HepG2 (cell line): ENCODE data around the gene HLF. TPM values are rescaled to one million over a fixed set of nuclear protein-coding genes. Genes with fewer than 3 reads are reported as not detected.

Experiments used
- ATAC-seq: fragments of 200-7000 bp; cut with Tn5 transposase; 3 replicates; pipeline ENCODE4 v1.9.1; 2020; ENCODE audit warnings: mild to moderate bottlenecking, moderate library complexity
- BruUV-seq: library from RNA; stranded (reverse); fragments of 400-500 nt; replicated peaks from 2 replicates; lab custom pipeline; 2021; lab: Mats Ljungman, UMichigan
- CTCF ChIA-PET: fragments of 300-600 bp; formaldehyde crosslinking; extraction: SDS; loops from one replicate; lab custom pipeline; 2021; ENCODE audit warnings: low total read pairs, inconsistent platforms, low intra/inter-chr PET ratio; lab: Yijun Ruan, JAX
- POLR2A ChIA-PET: fragments of 350-600 bp; sonication (Branson Sonifier 250); formaldehyde crosslinking; loops from one replicate; lab custom pipeline; 2020; ENCODE audit warnings: antibody characterized with exemption, inconsistent platforms; lab: Yijun Ruan, JAX
- DNase-seq: peaks from one replicate; pipeline ENCODE4 v3.0.0-alpha.2; 2015; ENCODE audit warnings: low spot score
- FAIRE-seq: peaks from 3 replicates; lab custom pipeline; 2011; peaks lifted over from hg19 to GRCh38; lab: Jason Lieb, UNC
- H2AFZ ChIP-seq: one replicate; pipeline ENCODE4 v1.6.1; 2011; ENCODE audit warnings: low read length, inconsistent platforms
- H3K27ac ChIP-seq: fragments of 300-600 bp; 3 replicates; pipeline ENCODE4 v1.8.0; 2011; ENCODE audit warnings: mixed run types, mild to moderate bottlenecking, mixed read lengths, low read length, inconsistent platforms; ENCODE audit not compliant: insufficient read depth; ENCODE audit errors: extremely low read length
- H3K27me3 ChIP-seq, 2 experiments: fragments of 200-600 bp in 1 of 2; 2 replicates in 1 of 2; 3 replicates in 1 of 2; pipeline versions ENCODE4 v1.6.0 to v1.8.0; 2011; ENCODE audit warnings: low read length in 2 of 2, mild to moderate bottlenecking in 2 of 2, moderate library complexity in 2 of 2, inconsistent platforms in 1 of 2; ENCODE audit not compliant: insufficient read depth in 2 of 2, control insufficient read depth in 1 of 2
- H3K36me3 ChIP-seq, 2 experiments: fragments of 200-600 bp in 1 of 2; replicated peaks in 1 of 2; 2 replicates in 1 of 2; 3 replicates in 1 of 2; pipeline versions ENCODE4 v1.5.1 to v1.8.0; 2011; ENCODE audit warnings: low read length in 2 of 2, inconsistent platforms in 1 of 2; ENCODE audit not compliant: insufficient read depth in 2 of 2, control insufficient read depth in 1 of 2
- H3K4me1 ChIP-seq: 2 replicates; pipeline ENCODE4 v1.5.1; 2012; ENCODE audit warnings: low read length, inconsistent platforms; ENCODE audit not compliant: insufficient read depth
- H3K4me2 ChIP-seq: 2 replicates; pipeline ENCODE4 v1.6.0; 2011; ENCODE audit warnings: low read depth, low read length, inconsistent platforms
- H3K4me3 ChIP-seq, 3 experiments: fragments of 200-600 bp in 1 of 3; sonication (generic), shearing (Covaris generic) in 1 of 3; replicated peaks in 1 of 3; 2 replicates each; pipeline ENCODE4 v1.5.1; 2011 to 2016; ENCODE audit warnings: low read length in 3 of 3, inconsistent platforms in 2 of 3, low read depth in 2 of 3, mild to moderate bottlenecking in 2 of 3, control low read depth in 1 of 3, mixed read lengths in 1 of 3; ENCODE audit not compliant: insufficient read depth in 1 of 3
- H3K79me2 ChIP-seq: one replicate; pipeline ENCODE4 v1.6.1; 2011; ENCODE audit warnings: low read length, inconsistent platforms; ENCODE audit not compliant: insufficient read depth
- H3K9ac ChIP-seq: 2 replicates; pipeline ENCODE4 v1.6.0; 2011; ENCODE audit warnings: mild to moderate bottlenecking, low read depth, low read length, inconsistent platforms; ENCODE audit not compliant: insufficient read depth
- H3K9me3 ChIP-seq: 2 replicates; pipeline ENCODE4 v1.5.1; 2012; ENCODE audit warnings: mild to moderate bottlenecking, low read length
- H4K20me1 ChIP-seq: 2 replicates; pipeline ENCODE4 v1.6.0; 2011; ENCODE audit warnings: inconsistent platforms, mild to moderate bottlenecking, low read length, moderate library complexity; ENCODE audit not compliant: insufficient read depth
- ATF2 ChIP-seq: sonication (generic); formaldehyde crosslinking; IDR thresholded peaks from 2 replicates; pipeline ENCODE4 v1.4.0; 2020; ENCODE audit warnings: missing genetic modification reagents
- DRAP1 ChIP-seq: IDR thresholded peaks from 2 replicates; pipeline ENCODE4 v1.6.1; 2016; ENCODE audit warnings: missing genetic modification reagents, missing compliant biosample characterization
- ERF ChIP-seq: IDR thresholded peaks from 2 replicates; pipeline ENCODE4 v1.6.1; 2018; ENCODE audit warnings: missing biosample characterization, missing genetic modification reagents
- HOMEZ ChIP-seq: IDR thresholded peaks from 2 replicates; pipeline ENCODE4 v1.6.1; 2016; ENCODE audit warnings: low read depth
- MYPOP ChIP-seq: sonication (generic); formaldehyde crosslinking; IDR thresholded peaks from 2 replicates; pipeline ENCODE4 v1.8.1; 2023; ENCODE audit warnings: mild to moderate bottlenecking, moderate library complexity, missing genetic modification reagents
- SIX4 ChIP-seq: sonication (generic); formaldehyde crosslinking; IDR thresholded peaks from 2 replicates; pipeline ENCODE4 v1.4.0; 2020; ENCODE audit warnings: missing genetic modification reagents
- TAF1 ChIP-seq: sonication (generic); formaldehyde crosslinking; IDR thresholded peaks from 2 replicates; pipeline ENCODE4 v1.4.0; 2020; ENCODE audit warnings: missing genetic modification reagents
- TGIF2 ChIP-seq: IDR thresholded peaks from 2 replicates; pipeline ENCODE4 v1.6.1; 2016; ENCODE audit warnings: control low read depth, missing compliant biosample characterization
- ZBTB10 ChIP-seq: sonication (generic); formaldehyde crosslinking; IDR thresholded peaks from 2 replicates; pipeline ENCODE4 v1.4.0; 2020; ENCODE audit warnings: missing genetic modification reagents, borderline replicate concordance
- ZNF615 ChIP-seq: sonication (generic); formaldehyde crosslinking; IDR thresholded peaks from 2 replicates; pipeline ENCODE4 v1.5.0; 2020; ENCODE audit warnings: mild to moderate bottlenecking, missing genetic modification reagents, borderline replicate concordance
- ZNF644 ChIP-seq: IDR thresholded peaks from 2 replicates; pipeline ENCODE4 v1.6.1; 2016; ENCODE audit warnings: low read depth
- ZNF724P ChIP-seq: sonication (generic); formaldehyde crosslinking; IDR thresholded peaks from 2 replicates; pipeline ENCODE4 v1.8.0; 2022; ENCODE audit warnings: missing genetic modification reagents, borderline replicate concordance
- ZNF746 ChIP-seq: sonication (generic); formaldehyde crosslinking; IDR thresholded peaks from 2 replicates; pipeline ENCODE4 v1.8.0; 2022; ENCODE audit warnings: mild to moderate bottlenecking, missing genetic modification reagents
- ZNF749 ChIP-seq: sonication (generic); formaldehyde crosslinking; IDR thresholded peaks from 2 replicates; pipeline ENCODE4 v1.8.0; 2022; ENCODE audit warnings: mild to moderate bottlenecking, missing genetic modification reagents, moderate library complexity, borderline replicate concordance
- ZNF879 ChIP-seq: sonication (generic); formaldehyde crosslinking; IDR thresholded peaks from 2 replicates; pipeline ENCODE4 v1.8.1; 2023; ENCODE audit warnings: missing genetic modification reagents
- WGBS: methylation state at CpG from one replicate; pipeline ENCODE4 v1.1.6; 2017; ENCODE audit warnings: low lambda C conversion rate; 5-methylcytosine and 5-hydroxymethylcytosine counted together
- in situ Hi-C: cut with HindIII; loops from 2 replicates; pipeline ENCODE4 v1.10.0; 2017; ENCODE audit warnings: low pct_unique_long_range_greater_than_20kb; ENCODE audit not compliant: extremely low pct_ligation_motif_present
- intact Hi-C: fragments of 100-400 bp; cut with micrococcal nuclease; formaldehyde crosslinking; loops from one replicate; pipeline ENCODE4 v1.10.0; 2022; ENCODE audit not compliant: unreplicated experiment
- polyA plus RNA-seq, 8 experiments: library from polyadenylated mRNA; depleted of rRNA in 3 of 8; stranded (reverse) in 7 of 8; unstranded in 1 of 8; fragments of >200 nt; fragmentation: Illumina TruSeq in 4 of 8; extraction: Trizol in 4 of 8; gene quantifications; 2 replicates each; pipeline versions ENCODE4 v1.2.1 to v1.2.3, GENCODE V29; 2011 to 2016; ENCODE audit warnings: low read depth in 4 of 8, missing spikeins in 1 of 8, mixed read lengths in 1 of 8; ENCODE audit not compliant: insufficient read depth in 1 of 8
- total RNA-seq, 5 experiments: library from RNA; depleted of rRNA; stranded (reverse); fragments of >200 nt; fragmentation: Illumina TruSeq; extraction: Trizol; gene quantifications; 2 replicates each; pipeline ENCODE4 v1.2.3, GENCODE V29; 2016; ENCODE audit warnings: low read depth in 1 of 5

HLF gene
- total and polyA plus RNA-seq, 2 of the 13 experiments (the other 11 are each of a cell fraction or from before 2014, with no cell fraction given), result 202 to 346 TPM

GRCh38 chr17:55286681-55287589, 22.2 kb downstream of the HLF start:
- peaks cover 26 to 60% of the 10 kb centered on the region in 2 experiments for H3K36me3 ChIP-seq
- peak overlapping the region; percentile 98 for H3K27ac ChIP-seq
- FAIRE-seq (peak; percentile 80), ATAC-seq (peak; percentile 75), DNase-seq (peak; percentile 100)
- H3K4me1 ChIP-seq, result peaks cover 100% of the 10 kb centered on the region
- peak overlapping the region; percentile 84 for H3K9ac ChIP-seq
- ChIA-PET POLR2A (interaction anchor here (1.0 to 12.4 kb wide), 19 partner anchors 11 to 218 kb away, joined by 3 to 626 read pairs (median 7); partner anchors contain the start of genes HLF and MMD), CTCF (no interaction called here)
- H3K4me2 ChIP-seq, result peak overlapping the region; percentile 87
- no peaks in the 10 kb centered on the region for H3K9me3 ChIP-seq
- H3K79me2 ChIP-seq, result peaks cover 94% of the 10 kb centered on the region
- 3% methylated on average over 3 of the region's 3 CpGs for WGBS
- H2AFZ ChIP-seq, result no peak overlapping the region
- peak overlapping the region in 1 of 3 experiments; percentile 42; a peak in 1 of 6 replicates for H3K4me3 ChIP-seq
- peaks cover 5% of the 10 kb centered on the region; the same call in 1 of the 2 replicates for H4K20me1 ChIP-seq
- BruUV-seq, result no TSS peak
- intact Hi-C loops (loop anchor here (1.0 to 10.0 kb wide), 5 partner anchors 9 to 322 kb away; partner anchors contain the start of genes COX11 and STXBP4), in situ Hi-C loops (no loop called here)
- no peaks in the 10 kb centered on the region for H3K27me3 ChIP-seq
- peak; percentile 65 for TF ChIP-seq DRAP1
- TF ChIP-seq MYPOP (CRISPR knock-in tag), result peak; percentile 26; the same call in 1 of the 2 replicates
- TF ChIP-seq ZNF644 (CRISPR knock-in tag), result 0 out of 2 replicates have a peak, but pooled peaks have one; percentile 41
- 0 out of 2 replicates have a peak, but pooled peaks have one; percentile 90 for TF ChIP-seq ZNF615 (CRISPR knock-in tag)
- TF ChIP-seq ATF2 (CRISPR knock-in tag), result peak; percentile 100
- peak; percentile 92 for TF ChIP-seq SIX4
- TF ChIP-seq ZNF746, result peak; percentile 82
- peak; percentile 88 for TF ChIP-seq TGIF2
- peak; percentile 24; the same call in 1 of the 2 replicates for TF ChIP-seq HOMEZ (CRISPR knock-in tag)
- no peak for TF ChIP-seq ZNF749 (CRISPR knock-in tag)
- TF ChIP-seq ZNF879 (CRISPR knock-in tag), result peak; percentile 68
- peak; percentile 60 for TF ChIP-seq ERF (CRISPR knock-in tag)
- TF ChIP-seq TAF1 (CRISPR knock-in tag), result peak; percentile 48; the same call in 1 of the 2 replicates
- peak; percentile 86; the same call in 1 of the 2 replicates for TF ChIP-seq ZBTB10 (CRISPR knock-in tag)
- TF ChIP-seq ZNF724P, result peak; percentile 20; the same call in 1 of the 2 replicates
